OCI-LY7 (cell line): Measurements from ENCODE around the gene CNTRL.

Source experiments
- CTCF ChIP-seq: fragments of 200-600 bp; sonication (generic); conservative IDR thresholded peaks from 2 replicates; pipeline ENCODE4 v1.5.1; 2014; ENCODE audit warnings: mild to moderate bottlenecking, antibody characterized with exemption, low read length, moderate library complexity, mixed read lengths
- EZH2phosphoT487 ChIP-seq: fragments of 200-600 bp; sonication (generic); IDR thresholded peaks from 2 replicates; pipeline ENCODE4 v1.6.1; 2018; ENCODE audit warnings: low read depth, borderline replicate concordance, mild to moderate bottlenecking, mixed run types, antibody characterized with exemption, low read length, moderate library complexity, mixed read lengths

GRCh38 chr9:121172726-121173487 lies 98.2 kb downstream of the CNTRL start:
- TF ChIP-seq CTCF (no peak), EZH2phosphoT487 (no peak)
